H9 (cell line): ENCODE measurements around the gene CDH19. TPM values are rescaled to one million over a fixed set of nuclear protein-coding genes. Genes with fewer than 3 reads are reported as not detected.

Experiments
- DNase-seq: peaks from one replicate; pipeline ENCODE4 v3.0.0-alpha.2; 2017
- H2AFZ ChIP-seq: one replicate; pipeline ENCODE4 v1.6.1; 2013; ENCODE audit warnings: mild to moderate bottlenecking, low read length, control low read depth, moderate library complexity
- H2AK5ac ChIP-seq: 2 replicates; pipeline ENCODE4 v1.6.1; 2013; ENCODE audit warnings: low read length, control low read depth, mixed read lengths; ENCODE audit not compliant: insufficient read length
- H2BK120ac ChIP-seq: one replicate; pipeline ENCODE4 v1.6.1; 2013; ENCODE audit warnings: low read depth, mild to moderate bottlenecking, low read length, control low read depth, inconsistent platforms; ENCODE audit not compliant: poor library complexity, severe bottlenecking
- H2BK12ac ChIP-seq: 2 replicates; pipeline ENCODE4 v1.6.1; 2013; ENCODE audit warnings: low read length, control low read depth, mixed read lengths, low read depth; ENCODE audit not compliant: insufficient read length
- H2BK15ac ChIP-seq: 2 replicates; pipeline ENCODE4 v1.6.1; 2013; ENCODE audit warnings: low read depth, low read length, control low read depth
- H2BK20ac ChIP-seq: one replicate; pipeline ENCODE4 v1.6.1; 2013; ENCODE audit warnings: low read depth, mild to moderate bottlenecking, low read length, control low read depth, inconsistent platforms; ENCODE audit not compliant: poor library complexity, severe bottlenecking
- H2BK5ac ChIP-seq: 2 replicates; pipeline ENCODE4 v1.6.1; 2013; ENCODE audit warnings: low read length, control low read depth, mixed read lengths; ENCODE audit not compliant: insufficient read length
- H3K14ac ChIP-seq: 2 replicates; pipeline ENCODE4 v1.6.1; 2013; ENCODE audit warnings: low read length, control low read depth; ENCODE audit not compliant: insufficient read depth
- H3K18ac ChIP-seq: 2 replicates; pipeline ENCODE4 v1.6.1; 2013; ENCODE audit warnings: low read depth, mild to moderate bottlenecking, mixed read lengths, low read length, control low read depth; ENCODE audit not compliant: insufficient read length
- H3K23ac ChIP-seq: 2 replicates; pipeline ENCODE4 v1.6.1; 2013; ENCODE audit warnings: low read length, control low read depth, mixed read lengths, low read depth; ENCODE audit not compliant: insufficient read length
- H3K23me2 ChIP-seq: 2 replicates; pipeline ENCODE4 v1.6.1; 2013; ENCODE audit warnings: low read depth, mild to moderate bottlenecking, mixed read lengths, low read length, control low read depth; ENCODE audit not compliant: insufficient read length, poor library complexity, severe bottlenecking
- H3K27ac ChIP-seq: 2 replicates; pipeline ENCODE4 v1.5.1; 2013; ENCODE audit warnings: low read length, control low read depth, mixed read lengths, low read depth; ENCODE audit not compliant: insufficient read length
- H3K27me3 ChIP-seq: 2 replicates; pipeline ENCODE4 v1.6.1; 2013; ENCODE audit warnings: low read length, control low read depth, inconsistent platforms; ENCODE audit not compliant: insufficient read depth
- H3K4ac ChIP-seq: 2 replicates; pipeline ENCODE4 v1.6.1; 2013; ENCODE audit warnings: low read depth, mild to moderate bottlenecking, control low read depth, inconsistent platforms, low read length, moderate library complexity
- H3K4me1 ChIP-seq: 2 replicates; pipeline ENCODE4 v1.6.1; 2013; ENCODE audit warnings: low read length, control low read depth, inconsistent platforms; ENCODE audit not compliant: insufficient read depth
- H3K4me2 ChIP-seq: 2 replicates; pipeline ENCODE4 v1.6.1; 2013; ENCODE audit warnings: low read length, control low read depth, mixed read lengths; ENCODE audit not compliant: insufficient read length, insufficient read depth
- H3K56ac ChIP-seq: 2 replicates; pipeline ENCODE4 v1.6.1; 2013; ENCODE audit warnings: low read depth, mild to moderate bottlenecking, mixed read lengths, low read length, control low read depth; ENCODE audit not compliant: insufficient read length
- H3K79me1 ChIP-seq: 2 replicates; pipeline ENCODE4 v1.6.1; 2013; ENCODE audit warnings: low read depth, mild to moderate bottlenecking, moderate library complexity, low read length, control low read depth, inconsistent platforms; ENCODE audit not compliant: insufficient read depth, poor library complexity, severe bottlenecking
- H3K79me2 ChIP-seq: 2 replicates; pipeline ENCODE4 v1.6.1; 2013; ENCODE audit warnings: low read length, control low read depth, inconsistent platforms; ENCODE audit not compliant: insufficient read depth
- H3K9ac ChIP-seq: 2 replicates; pipeline ENCODE4 v1.6.1; 2013; ENCODE audit warnings: low read length, control low read depth, mixed read lengths; ENCODE audit not compliant: insufficient read length; ENCODE audit errors: extremely low read depth
- H3K9me3 ChIP-seq: one replicate; pipeline ENCODE4 v1.6.1; 2013; ENCODE audit warnings: low read depth, low read length, inconsistent platforms; ENCODE audit not compliant: control insufficient read depth
- H3T11ph ChIP-seq: one replicate; pipeline ENCODE4 v1.6.1; 2013; ENCODE audit warnings: mild to moderate bottlenecking, low read length, control low read depth, inconsistent platforms
- H4K20me1 ChIP-seq: one replicate; pipeline ENCODE4 v1.6.1; 2013; ENCODE audit not compliant: control insufficient read depth, insufficient read length, insufficient read depth
- H4K5ac ChIP-seq: 2 replicates; pipeline ENCODE4 v1.6.1; 2013; ENCODE audit warnings: low read depth, mild to moderate bottlenecking, mixed read lengths, low read length, control low read depth; ENCODE audit not compliant: insufficient read length
- H4K8ac ChIP-seq: replicated peaks from 2 replicates; pipeline ENCODE4 v1.6.1; 2013; ENCODE audit warnings: low read length, control low read depth, mixed read lengths, low read depth; ENCODE audit not compliant: insufficient read length
- H4K91ac ChIP-seq: 2 replicates; pipeline ENCODE4 v1.6.1; 2013; ENCODE audit warnings: low read depth, mild to moderate bottlenecking, moderate library complexity, mixed read lengths, low read length, control low read depth; ENCODE audit not compliant: insufficient read length
- H3K27ac Mint-ChIP-seq, 3 experiments: 2 replicates in 2 of 3; 3 replicates in 1 of 3; pipeline ENCODE4 v1.8.0; 2020 to 2021; ENCODE audit warnings: mixed read lengths in 3 of 3, mild to moderate bottlenecking in 1 of 3, moderate library complexity in 1 of 3
- H3K27me3 Mint-ChIP-seq: 2 replicates; pipeline ENCODE4 v1.8.0; 2021; ENCODE audit warnings: low read depth, mild to moderate bottlenecking, moderate library complexity, mixed read lengths
- H3K36me3 Mint-ChIP-seq, 3 experiments: 2 replicates in 2 of 3; 3 replicates in 1 of 3; pipeline ENCODE4 v1.8.0; 2020 to 2021; ENCODE audit warnings: low read depth in 3 of 3, mixed read lengths in 3 of 3; ENCODE audit not compliant: insufficient read depth in 1 of 3
- H3K4me1 Mint-ChIP-seq, 2 experiments: 2 replicates each; pipeline ENCODE4 v1.8.0; 2020; ENCODE audit warnings: mixed read lengths in 2 of 2
- H3K4me3 Mint-ChIP-seq, 2 experiments: 2 replicates in 1 of 2; 3 replicates in 1 of 2; pipeline ENCODE4 v1.8.0; 2020 to 2021; ENCODE audit warnings: mild to moderate bottlenecking in 2 of 2, mixed read lengths in 2 of 2, moderate library complexity in 1 of 2
- H3K9me3 Mint-ChIP-seq, 2 experiments: 2 replicates in 1 of 2; 3 replicates in 1 of 2; pipeline ENCODE4 v1.8.0; 2020; ENCODE audit warnings: mild to moderate bottlenecking in 2 of 2, mixed read lengths in 2 of 2, moderate library complexity in 1 of 2
- WGBS: extraction: QIAGEN DNeasy Blood & Tissue Kit; methylation state at CpG from one replicate; pipeline ENCODE4 v1.1.7; 2013; ENCODE audit warnings: missing lambda C conversion rate, low lambda C conversion rate, mixed read lengths; ENCODE audit not compliant: insufficient read length; ENCODE audit errors: extremely low coverage; 5-methylcytosine and 5-hydroxymethylcytosine counted together
- total RNA-seq: library from RNA; stranded (reverse); gene quantifications from 2 replicates; pipeline ENCODE4 v1.2.1, GENCODE V29; 2021
- TF ChIP-seq, protein P1 (sequence below): fragments of 200-600 bp; sonication (generic); conservative IDR thresholded peaks from 3 replicates; pipeline ENCODE4 v1.8.0; 2021; ENCODE audit warnings: antibody characterized with exemption, mild to moderate bottlenecking

Gene CDH19
- total RNA-seq, 1 experiment from 2014 or later: not detected

DNA sequence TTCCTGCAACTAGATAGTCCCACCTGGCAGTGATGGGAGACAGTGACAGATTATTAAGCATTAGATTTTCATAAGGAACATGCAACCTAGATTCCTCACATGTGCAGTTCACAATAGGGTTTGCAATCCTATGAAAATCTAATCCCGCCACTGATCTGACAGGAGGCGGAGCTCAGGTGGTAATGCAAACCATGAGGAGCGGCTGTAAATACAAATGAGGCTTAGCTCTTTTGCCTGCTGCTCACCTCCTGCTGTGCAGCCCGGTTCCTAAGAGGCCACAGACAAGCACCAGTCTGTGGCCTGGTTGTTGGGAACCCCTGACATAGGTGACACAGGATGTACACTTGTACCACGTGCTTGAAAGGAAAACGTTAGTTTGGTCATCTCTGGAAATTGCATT lies 41.6 kb downstream of the CDH19 start:
- Histone ChIP-seq H3K4me2 (no peak overlapping the region), H3K79me1 (no peaks in the 10 kb centered on the region), H3K14ac (no peak overlapping the region), H3K27ac (no peak overlapping the region), H2BK20ac (no peak overlapping the region), H4K20me1 (no peaks in the 10 kb centered on the region), H3K56ac (no peak overlapping the region), H3K18ac (no peak overlapping the region), H4K5ac (no peak overlapping the region), H2AFZ (no peak overlapping the region), H2BK5ac (no peak overlapping the region), H3K4me1 (no peaks in the 10 kb centered on the region), H3K9me3 (no peaks in the 10 kb centered on the region), H3K27me3 (no peaks in the 10 kb centered on the region), H4K8ac (no peak overlapping the region), H3K79me2 (no peaks in the 10 kb centered on the region), H3T11ph (no peak overlapping the region), H4K91ac (no peak overlapping the region), H2BK12ac (no peak overlapping the region), H2BK15ac (no peak overlapping the region), H2AK5ac (no peak overlapping the region), H3K23ac (no peak overlapping the region), H2BK120ac (no peak overlapping the region), H3K4ac (no peak overlapping the region), H3K9ac (no peak overlapping the region), H3K23me2 (no peaks in the 10 kb centered on the region)
- WGBS: no CpG with 5 or more reads among the region's 6 CpGs
- Mint-ChIP-seq H3K4me3 (no peak overlapping the region), H3K36me3 (no peaks in the 10 kb centered on the region), H3K27ac (no peak overlapping the region), H3K9me3 (no peaks in the 10 kb centered on the region), H3K4me1 (peaks cover 0 to 2% of the 10 kb centered on the region in 2 experiments; a peak in 1 of 4 replicates), H3K27me3 (no peaks in the 10 kb centered on the region)
- no peak for DNase-seq
- TF ChIP-seq, protein P1, sequence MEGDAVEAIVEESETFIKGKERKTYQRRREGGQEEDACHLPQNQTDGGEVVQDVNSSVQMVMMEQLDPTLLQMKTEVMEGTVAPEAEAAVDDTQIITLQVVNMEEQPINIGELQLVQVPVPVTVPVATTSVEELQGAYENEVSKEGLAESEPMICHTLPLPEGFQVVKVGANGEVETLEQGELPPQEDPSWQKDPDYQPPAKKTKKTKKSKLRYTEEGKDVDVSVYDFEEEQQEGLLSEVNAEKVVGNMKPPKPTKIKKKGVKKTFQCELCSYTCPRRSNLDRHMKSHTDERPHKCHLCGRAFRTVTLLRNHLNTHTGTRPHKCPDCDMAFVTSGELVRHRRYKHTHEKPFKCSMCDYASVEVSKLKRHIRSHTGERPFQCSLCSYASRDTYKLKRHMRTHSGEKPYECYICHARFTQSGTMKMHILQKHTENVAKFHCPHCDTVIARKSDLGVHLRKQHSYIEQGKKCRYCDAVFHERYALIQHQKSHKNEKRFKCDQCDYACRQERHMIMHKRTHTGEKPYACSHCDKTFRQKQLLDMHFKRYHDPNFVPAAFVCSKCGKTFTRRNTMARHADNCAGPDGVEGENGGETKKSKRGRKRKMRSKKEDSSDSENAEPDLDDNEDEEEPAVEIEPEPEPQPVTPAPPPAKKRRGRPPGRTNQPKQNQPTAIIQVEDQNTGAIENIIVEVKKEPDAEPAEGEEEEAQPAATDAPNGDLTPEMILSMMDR: no peak
